GM12878 (cell line): Measurements from ENCODE around the gene CHRNA3. TPM values are rescaled to one million over a fixed set of nuclear protein-coding genes. Genes with fewer than 3 reads are reported as not detected.
A peak's percentile ranks its signal among the peaks of the same experiment; 100 is the strongest.

ENCODE experiments used
- ATAC-seq: fragments of 200-7000 bp; cut with Tn5 transposase; 3 replicates; pipeline ENCODE4 v1.9.1; 2020; ENCODE audit warnings: mild to moderate bottlenecking, moderate library complexity
- BruUV-seq: library from RNA; stranded (reverse); fragments of 400-500 nt; replicated peaks from 2 replicates; lab custom pipeline; 2021; lab: Mats Ljungman, UMichigan
- CTCF ChIA-PET: fragments of 300-600 bp; sonication (Branson Sonifier 250); formaldehyde crosslinking; extraction: SDS; loops from one replicate; lab custom pipeline; 2021; ENCODE audit warnings: inconsistent platforms; lab: Yijun Ruan, JAX
- POLR2A ChIA-PET: fragments of 350-600 bp; formaldehyde crosslinking; extraction: SDS; loops from one replicate; lab custom pipeline; 2021; ENCODE audit warnings: inconsistent platforms; lab: Charles Lee
- RAD21 ChIA-PET: fragments of 300-600 bp; sonication (Branson Sonifier 250); formaldehyde crosslinking; loops from one replicate; lab custom pipeline; 2023; ENCODE audit warnings: antibody characterized with exemption; ENCODE audit not compliant: unreplicated experiment; lab: Charles Lee
- SMC1A ChIA-PET: fragments of 300-600 bp; sonication (Branson Sonifier 250); formaldehyde crosslinking; loops from one replicate; lab custom pipeline; 2023; ENCODE audit not compliant: unreplicated experiment, uncharacterized antibody; lab: Charles Lee
- DNase-seq: peaks from one replicate; pipeline ENCODE4 v3.0.0-alpha.2; 2011; ENCODE audit warnings: low read depth, low spot score
- FAIRE-seq: peaks from 3 replicates; lab custom pipeline; 2011; peaks lifted over from hg19 to GRCh38; lab: Jason Lieb, UNC
- H2AFZ ChIP-seq: 2 replicates; pipeline ENCODE4 v1.6.0; 2011; ENCODE audit warnings: low read depth, low read length, control low read depth; ENCODE audit not compliant: control insufficient read depth
- H3K27ac ChIP-seq: 2 replicates; pipeline ENCODE4 v1.5.1; 2011; ENCODE audit warnings: control low read depth; ENCODE audit not compliant: control insufficient read depth, insufficient read depth
- H3K27me3 ChIP-seq, 2 experiments: replicated peaks in 1 of 2; 2 replicates each; pipeline versions ENCODE4 v1.6.0 to v1.6.1; 2011; ENCODE audit warnings: low read length in 1 of 2; ENCODE audit not compliant: control insufficient read depth in 2 of 2, insufficient read depth in 2 of 2
- H3K36me3 ChIP-seq, 2 experiments: 2 replicates each; pipeline ENCODE4 v1.5.1; 2011; ENCODE audit warnings: low read length in 1 of 2; ENCODE audit not compliant: control insufficient read depth in 2 of 2, insufficient read depth in 2 of 2
- H3K4me1 ChIP-seq: 2 replicates; pipeline ENCODE4 v1.6.1; 2011; ENCODE audit warnings: mild to moderate bottlenecking, low read length, moderate library complexity, mixed read lengths; ENCODE audit not compliant: control insufficient read depth, insufficient read depth
- H3K4me2 ChIP-seq: 2 replicates; pipeline ENCODE4 v1.6.0; 2011; ENCODE audit warnings: control low read depth; ENCODE audit not compliant: control insufficient read depth, insufficient read depth
- H3K4me3 ChIP-seq: fragments of 200-600 bp; sonication (generic); 2 replicates; pipeline ENCODE4 v1.5.1; 2016
- H3K79me2 ChIP-seq: 2 replicates; pipeline ENCODE4 v1.6.0; 2011; ENCODE audit warnings: low read length; ENCODE audit not compliant: control insufficient read depth, insufficient read depth
- H3K9ac ChIP-seq: 2 replicates; pipeline ENCODE4 v1.8.0; 2011; ENCODE audit warnings: low read length, control low read depth, mixed read lengths; ENCODE audit not compliant: control insufficient read depth, insufficient read depth
- H3K9me3 ChIP-seq: replicated peaks from 3 replicates; pipeline ENCODE4 v1.5.1; 2011; ENCODE audit warnings: mild to moderate bottlenecking, low read length; ENCODE audit not compliant: control insufficient read depth, insufficient read depth
- H4K20me1 ChIP-seq: 2 replicates; pipeline ENCODE4 v1.6.0; 2011; ENCODE audit not compliant: control insufficient read depth, insufficient read depth
- HDAC6 ChIP-seq: fragments of 200-600 bp; sonication (generic); IDR thresholded peaks from one replicate; pipeline ENCODE4 v1.8.0; 2017; ENCODE audit warnings: antibody characterized with exemption; ENCODE audit not compliant: unreplicated experiment
- SMC3 ChIP-seq: IDR thresholded peaks from 2 replicates; pipeline ENCODE4 v1.6.1; 2011; ENCODE audit warnings: low read length, improper control_type of control experiment, borderline replicate concordance
- SPI1 ChIP-seq: IDR thresholded peaks from 2 replicates; pipeline ENCODE4 v1.6.1; 2011; ENCODE audit warnings: low read depth, mild to moderate bottlenecking, low read length, moderate library complexity, borderline replicate concordance; ENCODE audit not compliant: insufficient read depth
- SUZ12 ChIP-seq: fragments of 200-600 bp; sonication (generic); IDR thresholded peaks from one replicate; pipeline ENCODE4 v1.6.1; 2018; ENCODE audit warnings: antibody characterized with exemption, mild to moderate bottlenecking; ENCODE audit not compliant: unreplicated experiment
- TCF3 ChIP-seq: IDR thresholded peaks from 2 replicates; pipeline ENCODE4 v1.6.1; 2012; ENCODE audit warnings: low read depth, mild to moderate bottlenecking, low read length, borderline replicate concordance; ENCODE audit not compliant: insufficient read depth
- WRNIP1 ChIP-seq: IDR thresholded peaks from 2 replicates; pipeline ENCODE4 v1.6.1; 2011; ENCODE audit warnings: low read depth, low read length, improper control_type of control experiment, borderline replicate concordance
- WGBS: methylation state at CpG from one replicate; pipeline ENCODE4 v1.1.6; 2016; ENCODE audit warnings: low lambda C conversion rate; ENCODE audit not compliant: insufficient replicate concordance, insufficient coverage; ENCODE audit errors: missing lambda C conversion rate; 5-methylcytosine and 5-hydroxymethylcytosine counted together
- in situ Hi-C: fragments of 300-500 bp; cut with MboI; formaldehyde crosslinking; loops from 9 replicates; pipeline ENCODE4 v1.14.3; 2018; ENCODE audit warnings: mixed read lengths
- intact Hi-C: fragments of 100-400 bp; cut with micrococcal nuclease; formaldehyde crosslinking; loops from one replicate; pipeline ENCODE4 v1.14.2; 2022; ENCODE audit not compliant: unreplicated experiment
- polyA plus RNA-seq, 11 experiments: library from polyadenylated mRNA; depleted of rRNA in 4 of 11; unstranded in 6 of 11; stranded (reverse) in 5 of 11; fragments of >200 nt; fragmentation: Nextera tagmentation in 4 of 11; fragmentation: Illumina TruSeq in 1 of 11; extraction: Ambion mirVana in 4 of 11; extraction: Trizol in 1 of 11; gene quantifications; 1 replicate in 1 of 11; 2 replicates in 10 of 11; pipeline versions ENCODE4 v1.2.1 to v1.2.3, GENCODE V29; 2011 to 2016; ENCODE audit warnings: inconsistent platforms in 2 of 11, missing spikeins in 2 of 11, low read depth in 1 of 11
- total RNA-seq, 4 experiments: library from RNA; depleted of rRNA in 3 of 4; stranded (reverse); fragments of >200 nt in 3 of 4; fragmentation: Illumina TruSeq in 1 of 4; extraction: Trizol in 1 of 4; gene quantifications; 2 replicates each; pipeline versions ENCODE4 v1.2.1 to v1.2.3, GENCODE V29; 2013 to 2021
- TF ChIP-seq, protein P1 (sequence below): IDR thresholded peaks from 2 replicates; pipeline ENCODE4 v1.6.1; 2012; ENCODE audit warnings: low read depth, low read length, improper control_type of control experiment

CHRNA3 gene
- total and polyA plus RNA-seq, 10 of the 15 experiments (the other 5 are each of a cell fraction or from before 2014, with no cell fraction given), result 0.06 to 0.19 (median 0.09) TPM; not detected in 7

DNA sequence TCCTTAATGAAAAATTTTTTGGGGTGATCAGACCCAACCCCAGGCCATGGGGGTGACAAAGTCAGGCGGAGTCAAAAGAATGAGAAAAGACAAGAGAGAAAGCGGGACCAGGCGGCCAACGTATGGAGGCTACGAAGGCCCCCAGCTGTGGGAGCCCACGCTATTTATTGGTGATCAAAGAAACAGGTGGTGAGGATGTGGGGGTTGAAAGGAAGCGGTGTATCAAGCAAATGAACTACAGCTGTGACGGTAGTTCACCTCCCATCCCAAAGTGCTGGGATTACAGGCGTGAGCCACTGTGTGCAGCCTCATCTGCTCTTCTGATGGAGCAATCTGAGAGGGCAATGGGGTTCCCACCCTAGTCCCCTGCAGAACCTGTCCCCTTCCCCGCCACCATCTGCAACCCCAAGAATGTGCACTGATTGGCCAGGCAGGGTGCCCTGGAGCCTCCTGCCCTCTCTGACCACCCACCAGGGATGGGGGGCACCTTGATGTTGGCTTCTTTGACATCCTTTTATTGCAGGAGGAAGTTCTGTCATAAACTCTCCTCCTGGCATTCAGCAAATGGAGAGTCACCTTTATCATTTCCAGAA lies 1.1 kb upstream of the CHRNA3 start (continued):
- TF ChIP-seq, protein P1, sequence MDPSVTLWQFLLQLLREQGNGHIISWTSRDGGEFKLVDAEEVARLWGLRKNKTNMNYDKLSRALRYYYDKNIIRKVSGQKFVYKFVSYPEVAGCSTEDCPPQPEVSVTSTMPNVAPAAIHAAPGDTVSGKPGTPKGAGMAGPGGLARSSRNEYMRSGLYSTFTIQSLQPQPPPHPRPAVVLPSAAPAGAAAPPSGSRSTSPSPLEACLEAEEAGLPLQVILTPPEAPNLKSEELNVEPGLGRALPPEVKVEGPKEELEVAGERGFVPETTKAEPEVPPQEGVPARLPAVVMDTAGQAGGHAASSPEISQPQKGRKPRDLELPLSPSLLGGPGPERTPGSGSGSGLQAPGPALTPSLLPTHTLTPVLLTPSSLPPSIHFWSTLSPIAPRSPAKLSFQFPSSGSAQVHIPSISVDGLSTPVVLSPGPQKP, result no peak
- TF ChIP-seq TCF3 (no peak), SPI1 (no peak), WRNIP1 (no peak), SUZ12 (no peak)
- TF ChIP-seq, all 136 proteins: peak for 0

DNA sequence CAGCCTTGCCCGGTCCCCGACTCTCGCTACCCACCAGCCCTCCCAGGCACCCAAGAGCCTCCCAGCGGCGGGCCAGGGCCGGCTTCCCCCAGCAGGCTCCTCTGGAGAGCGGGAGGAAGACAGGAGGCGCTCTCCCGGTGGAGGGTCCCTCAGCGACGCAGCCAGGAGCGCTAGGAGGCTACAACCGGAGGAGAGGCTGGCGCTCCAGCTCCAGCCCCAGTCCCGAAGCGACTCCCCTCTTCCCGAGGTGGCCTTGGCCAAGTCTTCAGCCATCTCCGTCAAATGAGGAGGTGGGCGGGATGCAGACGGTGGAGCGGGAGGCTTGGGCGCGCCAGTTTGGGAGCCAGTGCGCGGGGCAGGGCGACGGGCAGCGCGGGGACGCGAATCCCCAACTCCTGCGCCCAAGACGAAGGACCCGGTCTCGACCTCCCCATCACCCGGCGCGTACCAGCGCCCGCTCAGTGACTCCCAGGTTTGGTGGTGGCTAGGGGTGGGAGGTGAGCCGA lies 722 bp downstream of the CHRNA3 start:
- POLR2A ChIA-PET, result no interaction called here
- H3K79me2 ChIP-seq, result no peaks in the 10 kb centered on the region
- BruUV-seq, result no TSS peak
- RAD21 ChIA-PET, result no interaction called here
- no peaks in the 10 kb centered on the region for H4K20me1 ChIP-seq
- TF ChIP-seq HDAC6 (peak; percentile 20), SMC3 (no peak)
- no peak overlapping the region for H2AFZ ChIP-seq
- FAIRE-seq (no peak), DNase-seq (no peak), ATAC-seq (no peak)
- CTCF ChIA-PET, result interaction anchor here (1.4 kb wide), 2 partner anchors 19 to 89 kb away, joined by 3 to 11 read pairs; no protein-coding TSS in a partner anchor
- H3K36me3 ChIP-seq, result no peaks in the 10 kb centered on the region
- in situ Hi-C loops (no loop called here), intact Hi-C loops (no loop called here)
- H3K4me3 ChIP-seq, result no peak overlapping the region
- no peak overlapping the region for H3K9ac ChIP-seq
- peaks cover 5 to 9% of the 10 kb centered on the region in 2 experiments for H3K27me3 ChIP-seq
- H3K9me3 ChIP-seq, result no peaks in the 10 kb centered on the region
- no peaks in the 10 kb centered on the region for H3K4me1 ChIP-seq
- SMC1A ChIA-PET, result no interaction called here
- WGBS, result 22% methylated on average over 38 of the region's 41 CpGs
- no peak overlapping the region for H3K4me2 ChIP-seq
- no peak overlapping the region for H3K27ac ChIP-seq
